ENCODE measurements around the gene DENND2C. TPM values are rescaled to one million over a fixed set of nuclear protein-coding genes. Genes with fewer than 3 reads are reported as not detected.

Gene DENND2C
- total RNA-seq, 1 experiment from 2014 or later: 1.3 TPM

- Mint-ChIP-seq H3K27me3 (ENCODE audit: unreplicated experiment) (no peaks in the 10 kb centered on the region), H3K27ac (ENCODE audit: unreplicated experiment) (no peak overlapping the region), H3K4me1 (ENCODE audit: low read depth, unreplicated experiment) (no peaks in the 10 kb centered on the region), H3K9me3 (ENCODE audit: low read depth, unreplicated experiment) (no peaks in the 10 kb centered on the region), H3K36me3 (ENCODE audit: insufficient read depth, unreplicated experiment) (no peaks in the 10 kb centered on the region), H3K4me3 (ENCODE audit: low read depth, unreplicated experiment) (no peak overlapping the region)
- CTCF ChIA-PET: no interaction called here
- no peak for TF ChIP-seq CTCF (IDR thresholded peaks at IDR 0.05; ENCODE audit: unreplicated experiment)
- BruUV-seq (replicated peaks): no TSS peak
- no peak for DNase-seq
- intact Hi-C loops (cut with micrococcal nuclease; ENCODE audit: unreplicated experiment): no loop called here
Measured at GRCh38 chr1:114594046-114594445, 75.8 kb downstream of the DENND2C start.

GRCh38 chr1:114589122-114589521, 80.7 kb downstream of the DENND2C start:
- H3K9me3 Mint-ChIP-seq (ENCODE audit: low read depth, unreplicated experiment): no peaks in the 10 kb centered on the region
- H3K27me3 Mint-ChIP-seq (ENCODE audit: unreplicated experiment): no peaks in the 10 kb centered on the region
- no peaks in the 10 kb centered on the region for H3K36me3 Mint-ChIP-seq (ENCODE audit: insufficient read depth, unreplicated experiment)
- peaks cover 10% of the 10 kb centered on the region for H3K4me1 Mint-ChIP-seq (ENCODE audit: low read depth, unreplicated experiment)
- no TSS peak for BruUV-seq (replicated peaks)
- CTCF ChIA-PET: interaction anchor here (1.0 kb wide), 1 partner anchor 12 kb away, joined by 3 read pairs; no protein-coding TSS in a partner anchor
- no peak overlapping the region for H3K4me3 Mint-ChIP-seq (ENCODE audit: low read depth, unreplicated experiment)
- H3K27ac Mint-ChIP-seq (ENCODE audit: unreplicated experiment): no peak overlapping the region
- TF ChIP-seq CTCF (IDR thresholded peaks at IDR 0.05; ENCODE audit: unreplicated experiment): no peak
- intact Hi-C loops (cut with micrococcal nuclease; ENCODE audit: unreplicated experiment): no loop called here
- no peak for DNase-seq

GRCh38 chr1:114588196-114588689, 81.6 kb downstream of the DENND2C start:
- no peak for DNase-seq
- intact Hi-C loops (cut with micrococcal nuclease; ENCODE audit: unreplicated experiment): no loop called here
- Mint-ChIP-seq H3K27ac (ENCODE audit: unreplicated experiment) (no peak overlapping the region), H3K4me1 (ENCODE audit: low read depth, unreplicated experiment) (peaks cover 10% of the 10 kb centered on the region), H3K4me3 (ENCODE audit: low read depth, unreplicated experiment) (no peak overlapping the region), H3K9me3 (ENCODE audit: low read depth, unreplicated experiment) (no peaks in the 10 kb centered on the region), H3K27me3 (ENCODE audit: unreplicated experiment) (no peaks in the 10 kb centered on the region), H3K36me3 (ENCODE audit: insufficient read depth, unreplicated experiment) (no peaks in the 10 kb centered on the region)
- no peak for TF ChIP-seq CTCF (IDR thresholded peaks at IDR 0.05; ENCODE audit: unreplicated experiment)
- BruUV-seq (replicated peaks): no TSS peak
- CTCF ChIA-PET: no interaction called here

- Mint-ChIP-seq H3K4me3 (ENCODE audit: low read depth, unreplicated experiment) (no peak overlapping the region), H3K27me3 (ENCODE audit: unreplicated experiment) (no peaks in the 10 kb centered on the region), H3K36me3 (ENCODE audit: insufficient read depth, unreplicated experiment) (peaks cover 2% of the 10 kb centered on the region), H3K4me1 (ENCODE audit: low read depth, unreplicated experiment) (peaks cover 13% of the 10 kb centered on the region), H3K27ac (ENCODE audit: unreplicated experiment) (no peak overlapping the region), H3K9me3 (ENCODE audit: low read depth, unreplicated experiment) (no peaks in the 10 kb centered on the region)
- TF ChIP-seq CTCF (IDR thresholded peaks at IDR 0.05; ENCODE audit: unreplicated experiment): no peak
- DNase-seq: no peak
- CTCF ChIA-PET: no interaction called here
- intact Hi-C loops (cut with micrococcal nuclease; ENCODE audit: unreplicated experiment): no loop called here
- no TSS peak for BruUV-seq (replicated peaks)
Measured at GRCh38 chr1:114587203-114587991, 82.5 kb downstream of the DENND2C start.

All from Calu3 (cell line).